ENCODE data around the gene CREB1. TPM values are rescaled to one million over a fixed set of nuclear protein-coding genes. Genes with fewer than 3 reads are reported as not detected.

CREB1 gene
- total and polyA plus RNA-seq, 2 donors (not counting 1 experiment from before 2014, with no cell fraction given) = 42.5 to 156 TPM

- Histone ChIP-seq H3K27ac (ENCODE audit: low read length in 2 of 2) (no peak overlapping the region), H4K20me1 (ENCODE audit: control insufficient read depth, insufficient read depth, low read length, poor library complexity, severe bottlenecking) (no peaks in the 10 kb centered on the region), H3K9me3 (ENCODE audit: control extremely low read depth in 1 of 3, control insufficient read depth in 2 of 3, insufficient read depth in 1 of 3, low read length in 2 of 3) (no peaks in the 10 kb centered on the region), H3K4me3 (ENCODE audit: control extremely low read depth in 1 of 5, extremely low read depth in 1 of 5, insufficient read depth in 1 of 5, low read depth in 2 of 5, low read length in 4 of 5) (no peak overlapping the region), H3K4me2 (replicated peaks; ENCODE audit: low read depth, low read length, poor library complexity, severe bottlenecking) (no peak overlapping the region), H3K9ac (ENCODE audit: low read length) (no peak overlapping the region), H3K27me3 (replicated peaks in 1 of 4; ENCODE audit: control extremely low read depth in 1 of 4, control insufficient read depth in 3 of 4, insufficient read depth in 4 of 4, low read length in 3 of 4) (no peaks in the 10 kb centered on the region), H3K79me2 (ENCODE audit: control insufficient read depth, insufficient read depth, low read length) (no peaks in the 10 kb centered on the region), H3K4me1 (ENCODE audit: control insufficient read depth in 2 of 2, insufficient read depth in 2 of 2, low read length in 2 of 2) (peaks cover 16 to 25% of the 10 kb centered on the region in 2 donors), H3K36me3 (replicated peaks in 1 of 2; ENCODE audit: control extremely low read depth in 1 of 2, control insufficient read depth in 1 of 2, extremely low read depth in 1 of 2, insufficient read depth in 2 of 2, low read length in 1 of 2) (no peaks in the 10 kb centered on the region), H2AFZ (ENCODE audit: insufficient read depth, low read depth, low read length, poor library complexity, severe bottlenecking) (no peak overlapping the region)
- peaks cover 25% of the 10 kb centered on the region for H3K4me1 Mint-ChIP-seq
- no peak overlapping the region for H3K4me3 Mint-ChIP-seq
- ChIA-PET POLR2A (no interaction called here), CTCF (interaction anchor here (0.9 to 1.3 kb wide), 3 partner anchors 12 to 687 kb away, joined by 3 to 4 read pairs (median 4); no protein-coding TSS in a partner anchor)
- no peak for DNase-seq
- no peak for ATAC-seq (ENCODE audit: low read depth)
- intact Hi-C loops (cut with micrococcal nuclease) = no loop called here
- H3K27me3 Mint-ChIP-seq = no peaks in the 10 kb centered on the region
- TF ChIP-seq EZH2 (IDR thresholded peaks at IDR 0.05; ENCODE audit: borderline replicate concordance, insufficient read depth, low read depth, low read length, poor library complexity, severe bottlenecking) = no peak
- TF ChIP-seq CTCF (IDR thresholded peaks at IDR 0.05) = no peak
- H3K9me3 Mint-ChIP-seq (ENCODE audit: insufficient read depth) = no peaks in the 10 kb centered on the region
- no peak overlapping the region for H3K27ac Mint-ChIP-seq
- 98% methylated on average over 4 of the region's 5 CpGs for WGBS (ENCODE audit: insufficient coverage)
These were observed 42.0 kb upstream of the CREB1 start for GRCh38 chr2:207487650-207488311.

GRCh38 chr2:207489251-207489650 lies 40.5 kb upstream of the CREB1 start:
- Histone ChIP-seq H3K9ac (ENCODE audit: low read length) (no peak overlapping the region), H3K79me2 (ENCODE audit: control insufficient read depth, insufficient read depth, low read length) (no peaks in the 10 kb centered on the region), H2AFZ (ENCODE audit: insufficient read depth, low read depth, low read length, poor library complexity, severe bottlenecking) (no peak overlapping the region), H3K9me3 (ENCODE audit: control extremely low read depth in 1 of 3, control insufficient read depth in 2 of 3, insufficient read depth in 1 of 3, low read length in 2 of 3) (no peaks in the 10 kb centered on the region), H3K4me3 (ENCODE audit: control extremely low read depth in 1 of 5, extremely low read depth in 1 of 5, insufficient read depth in 1 of 5, low read depth in 2 of 5, low read length in 4 of 5) (no peak overlapping the region), H3K27me3 (replicated peaks in 1 of 4; ENCODE audit: control extremely low read depth in 1 of 4, control insufficient read depth in 3 of 4, insufficient read depth in 4 of 4, low read length in 3 of 4) (no peaks in the 10 kb centered on the region), H3K4me1 (ENCODE audit: control insufficient read depth in 2 of 2, insufficient read depth in 2 of 2, low read length in 2 of 2) (peaks cover 25 to 26% of the 10 kb centered on the region in 2 donors), H3K27ac (ENCODE audit: low read length in 2 of 2) (no peak overlapping the region), H3K36me3 (replicated peaks in 1 of 2; ENCODE audit: control extremely low read depth in 1 of 2, control insufficient read depth in 1 of 2, extremely low read depth in 1 of 2, insufficient read depth in 2 of 2, low read length in 1 of 2) (no peaks in the 10 kb centered on the region), H3K4me2 (replicated peaks; ENCODE audit: low read depth, low read length, poor library complexity, severe bottlenecking) (no peak overlapping the region), H4K20me1 (ENCODE audit: control insufficient read depth, insufficient read depth, low read length, poor library complexity, severe bottlenecking) (no peaks in the 10 kb centered on the region)
- ChIA-PET POLR2A (no interaction called here), CTCF (no interaction called here)
- intact Hi-C loops (cut with micrococcal nuclease) = no loop called here
- DNase-seq = no peak
- H3K4me1 Mint-ChIP-seq = peaks cover 30% of the 10 kb centered on the region
- TF ChIP-seq CTCF (IDR thresholded peaks at IDR 0.05) (no peak), EZH2 (IDR thresholded peaks at IDR 0.05; ENCODE audit: borderline replicate concordance, insufficient read depth, low read depth, low read length, poor library complexity, severe bottlenecking) (no peak)
- 100% methylated on average over 4 of the region's 4 CpGs for WGBS (ENCODE audit: insufficient coverage)
- ATAC-seq (ENCODE audit: low read depth) = no peak
- H3K27me3 Mint-ChIP-seq = no peaks in the 10 kb centered on the region
- no peaks in the 10 kb centered on the region for H3K9me3 Mint-ChIP-seq (ENCODE audit: insufficient read depth)
- H3K27ac Mint-ChIP-seq = no peak overlapping the region
- H3K4me3 Mint-ChIP-seq = no peak overlapping the region

All from B cell (primary cell).